Naive B cell (primary cell): ENCODE data around the gene COG7. TPM values are rescaled to one million over a fixed set of nuclear protein-coding genes. Genes with fewer than 3 reads are reported as not detected.
"Not testable (repeated sequence)": the region's sequence is repeated elsewhere in the genome, so short reads cannot be mapped to it uniquely, and the experiment has no call there.

Experiments used
- ATAC-seq, 2 donors: fragments of 150-1000 bp; cut with Tn5 transposase; 2 replicates each; pipeline ENCODE4 v1.10.0; 2021; ENCODE audit warnings: low read depth in 2 of 2, mild to moderate bottlenecking in 2 of 2, moderate library complexity in 2 of 2
- DNase-seq: peaks from one replicate; pipeline ENCODE4 v3.0.0; 2022
- H3K27ac Mint-ChIP-seq, 6 donors: one replicate each; pipeline ENCODE4 v1.8.0; 2020 to 2022; ENCODE audit warnings: mild to moderate bottlenecking in 6 of 6, mixed read lengths in 6 of 6, moderate library complexity in 5 of 6, inconsistent platforms in 2 of 6
- H3K27me3 Mint-ChIP-seq, 3 donors: one replicate each; pipeline ENCODE4 v1.8.0; 2021 to 2022; ENCODE audit warnings: mixed read lengths in 3 of 3, mild to moderate bottlenecking in 1 of 3
- H3K36me3 Mint-ChIP-seq, 2 donors: one replicate each; pipeline ENCODE4 v1.8.0; 2020 to 2022; ENCODE audit warnings: mixed read lengths in 2 of 2, inconsistent platforms in 1 of 2, mild to moderate bottlenecking in 1 of 2
- H3K4me1 Mint-ChIP-seq, 3 donors: one replicate each; pipeline ENCODE4 v1.8.0; 2020 to 2022; ENCODE audit warnings: mixed read lengths in 3 of 3, inconsistent platforms in 1 of 3, mild to moderate bottlenecking in 1 of 3, moderate library complexity in 1 of 3
- H3K4me3 Mint-ChIP-seq, 8 donors: one replicate each; pipeline ENCODE4 v1.8.0; 2020 to 2022; ENCODE audit warnings: mild to moderate bottlenecking in 8 of 8, mixed read lengths in 8 of 8, moderate library complexity in 8 of 8, inconsistent platforms in 2 of 8
- H3K9me3 Mint-ChIP-seq, 7 donors: one replicate each; pipeline ENCODE4 v1.8.0; 2020 to 2022; ENCODE audit warnings: mixed read lengths in 7 of 7, mild to moderate bottlenecking in 5 of 7, inconsistent platforms in 2 of 7, moderate library complexity in 1 of 7
- polyA plus RNA-seq, 6 donors: library from polyadenylated mRNA; unstranded; fragments of 300-500 nt; fragmentation: Illumina TruSeq; gene quantifications; one replicate each; pipeline ENCODE4 v1.2.3, GENCODE V29; 2021; ENCODE audit warnings: low read depth in 6 of 6

COG7 gene
- polyA plus RNA-seq, 6 donors from 2014 or later = 5.8 to 19.3 (median 8.8) TPM

DNA sequence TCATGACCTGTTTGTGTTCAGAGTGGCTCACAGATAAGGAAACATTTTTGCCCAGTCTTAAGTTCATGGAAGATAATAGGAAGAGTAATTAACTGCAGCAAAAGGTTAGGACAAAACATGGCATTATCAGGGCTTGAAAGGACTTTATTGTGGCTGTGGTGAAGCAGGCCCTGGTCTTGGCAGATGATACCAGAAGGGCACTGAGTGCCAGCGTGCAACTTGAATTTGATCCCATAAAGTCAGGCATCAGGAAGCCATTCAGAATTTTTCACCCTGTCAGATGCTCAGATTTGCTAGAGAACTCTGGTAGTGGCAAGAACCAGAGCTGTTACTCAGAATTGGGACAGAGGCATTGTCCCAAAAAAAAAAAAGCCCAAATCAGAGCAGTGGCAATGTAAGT, 11.2 kb upstream of the COG7 start:
- H3K9me3 Mint-ChIP-seq = no peaks in the 10 kb centered on the region
- H3K4me1 Mint-ChIP-seq = peaks cover 0 to 3% (median 3%) of the 10 kb centered on the region in 3 donors
- H3K36me3 Mint-ChIP-seq = peaks cover 0 to 18% of the 10 kb centered on the region in 2 donors
- H3K4me3 Mint-ChIP-seq = no peak overlapping the region
- ATAC-seq (no peak), DNase-seq (no peak)
- H3K27me3 Mint-ChIP-seq = no peaks in the 10 kb centered on the region
- H3K27ac Mint-ChIP-seq = peak overlapping the region; percentile 0 to 91 (median 23)

DNA sequence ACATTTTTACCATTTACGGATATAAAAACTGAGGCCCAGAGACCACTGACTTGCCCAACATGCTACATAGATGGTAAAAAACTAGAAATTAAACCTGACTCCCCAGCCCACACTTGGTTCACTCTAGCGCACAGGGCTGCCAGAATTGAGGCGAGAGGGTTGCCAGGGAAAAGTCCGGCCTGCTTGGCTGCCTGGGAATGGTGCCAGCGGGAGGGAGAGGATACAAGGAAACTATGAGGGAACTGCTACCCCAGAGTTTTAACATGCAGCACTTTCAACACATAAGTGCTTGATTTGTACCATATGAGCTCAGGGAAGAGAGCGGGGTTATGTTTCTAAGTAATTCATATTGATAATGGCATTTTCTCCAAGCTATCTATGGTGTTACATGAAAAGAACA, 10.0 kb upstream of the COG7 start:
- not testable (repeated sequence) for H3K27me3 Mint-ChIP-seq, ATAC-seq, DNase-seq, H3K9me3 Mint-ChIP-seq, H3K4me1 Mint-ChIP-seq, H3K4me3 Mint-ChIP-seq
- Mint-ChIP-seq H3K27ac (peak overlapping the region in 2 of 6 donors; percentile 40 to 41), H3K36me3 (peaks cover 0 to 18% of the 10 kb centered on the region in 2 donors)

DNA sequence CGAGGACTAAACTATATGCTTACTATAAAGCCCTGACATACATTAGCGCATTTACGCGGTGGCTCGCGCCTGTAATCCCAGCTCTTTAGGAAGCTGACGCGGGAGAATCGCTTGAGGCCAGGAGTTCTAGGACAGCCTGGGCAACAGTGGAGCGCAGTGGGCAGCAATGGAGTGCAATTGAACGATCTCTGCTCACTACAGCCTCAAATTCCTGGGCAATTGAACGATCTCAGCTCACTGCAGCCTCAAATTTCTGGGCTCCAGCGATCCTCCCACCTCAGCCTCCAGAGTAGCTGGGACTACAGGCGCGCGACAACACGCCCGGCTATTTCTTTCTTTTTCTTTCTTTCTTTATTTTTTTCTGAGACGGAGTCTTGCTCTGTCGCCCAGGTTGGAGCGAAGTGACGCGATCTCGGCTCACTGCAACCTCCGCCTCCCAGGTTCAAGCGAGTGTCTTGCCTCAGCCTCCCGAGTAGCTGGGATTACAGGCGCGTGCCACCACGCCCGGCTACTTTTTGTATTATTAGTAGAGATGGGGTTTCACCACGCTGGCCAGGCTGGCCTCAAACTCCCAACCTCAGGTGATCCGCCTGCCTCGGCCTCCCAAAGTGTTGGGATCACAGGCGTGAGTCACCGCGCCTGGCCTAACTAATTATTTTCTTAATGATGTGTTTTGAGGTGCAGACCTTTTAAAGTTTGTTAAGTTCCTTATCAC, 506 bp upstream of the COG7 start:
- no peak for ATAC-seq

DNA sequence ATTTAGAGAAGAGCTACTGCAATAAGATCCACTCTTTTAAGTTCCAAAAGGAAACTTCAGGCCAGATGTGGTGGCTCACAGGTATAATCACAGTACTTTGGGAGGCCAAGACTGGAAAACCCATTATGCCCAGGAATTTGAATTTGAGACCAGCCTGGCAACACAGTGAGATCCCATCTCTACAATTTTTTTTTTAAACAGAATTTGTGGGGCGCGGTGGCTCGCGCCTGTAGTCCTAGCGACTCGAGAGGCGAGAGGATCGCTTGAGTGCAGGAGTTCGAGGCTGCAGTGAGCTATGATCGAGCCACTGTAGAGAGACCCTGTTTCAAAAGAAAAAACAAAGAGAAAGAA, 793 bp downstream of the COG7 start:
- Mint-ChIP-seq H3K27ac (peak overlapping the region; percentile 23 to 99 (median 95)), H3K9me3 (no peaks in the 10 kb centered on the region), H3K4me1 (peaks cover 17 to 35% (median 21%) of the 10 kb centered on the region in 3 donors), H3K27me3 (no peaks in the 10 kb centered on the region), H3K4me3 (peak overlapping the region; percentile 95 to 99 (median 96)), H3K36me3 (no peaks in the 10 kb centered on the region)
- DNase-seq (no peak), ATAC-seq (no peak)

More for the DNA sequence above, 506 bp upstream of the COG7 start:
- Mint-ChIP-seq H3K4me3 (peak overlapping the region; percentile 95 to 99 (median 96)), H3K9me3 (no peaks in the 10 kb centered on the region), H3K36me3 (no peaks in the 10 kb centered on the region), H3K4me1 (peaks cover 15 to 33% (median 17%) of the 10 kb centered on the region in 3 donors), H3K27me3 (no peaks in the 10 kb centered on the region), H3K27ac (peak overlapping the region; percentile 60 to 99 (median 92))
- no peak for DNase-seq

DNA sequence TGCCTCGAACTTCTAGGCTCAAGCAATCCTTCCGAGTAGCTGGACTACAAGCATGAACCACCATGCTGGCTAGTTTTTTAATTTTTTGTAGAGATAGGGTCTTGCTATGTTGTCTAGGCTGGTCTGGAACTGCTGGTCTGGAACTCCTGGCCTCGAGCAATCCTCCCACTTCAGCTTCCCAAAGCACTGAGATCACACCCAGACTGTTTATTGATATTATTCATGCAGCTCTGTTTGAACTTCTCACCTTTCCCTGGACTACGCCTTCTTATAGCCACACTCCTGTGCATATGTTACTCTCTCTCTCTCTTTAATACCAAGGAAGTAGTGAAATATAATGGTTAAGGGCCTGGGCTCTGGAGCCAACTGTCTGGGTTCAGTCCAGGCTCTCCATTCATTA, 4.6 kb downstream of the COG7 start:
- peaks cover 17 to 31% (median 21%) of the 10 kb centered on the region in 3 donors for H3K4me1 Mint-ChIP-seq
- no peak overlapping the region for H3K27ac Mint-ChIP-seq
- no peaks in the 10 kb centered on the region for H3K27me3 Mint-ChIP-seq
- no peaks in the 10 kb centered on the region for H3K9me3 Mint-ChIP-seq
- ATAC-seq = no peak
- no peaks in the 10 kb centered on the region for H3K36me3 Mint-ChIP-seq
- no peak for DNase-seq
- no peak overlapping the region for H3K4me3 Mint-ChIP-seq

DNA sequence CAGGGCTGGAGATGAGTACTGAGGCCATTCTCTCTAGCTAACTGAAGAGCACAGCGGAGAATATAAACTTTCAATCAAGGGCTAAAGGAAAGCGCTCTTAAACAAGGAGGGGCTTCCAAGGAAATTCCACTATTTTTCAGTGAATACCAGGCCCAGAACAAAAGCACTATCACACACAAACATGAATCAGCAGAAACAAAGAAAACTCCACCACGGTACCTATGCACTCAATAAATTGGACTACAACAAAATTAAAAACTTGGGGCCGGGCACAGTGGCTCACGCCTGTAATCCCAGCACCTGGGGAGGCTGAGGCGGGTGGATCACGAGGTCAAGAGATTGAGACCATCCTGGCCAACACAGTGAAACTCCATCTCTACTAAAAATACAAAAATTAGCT, 15.4 kb downstream of the COG7 start:
- H3K27ac Mint-ChIP-seq, H3K4me3 Mint-ChIP-seq, ATAC-seq, DNase-seq, H3K4me1 Mint-ChIP-seq, H3K27me3 Mint-ChIP-seq, H3K9me3 Mint-ChIP-seq: not testable (repeated sequence)
- peaks cover 4 to 14% of the 10 kb centered on the region in 2 donors for H3K36me3 Mint-ChIP-seq

DNA sequence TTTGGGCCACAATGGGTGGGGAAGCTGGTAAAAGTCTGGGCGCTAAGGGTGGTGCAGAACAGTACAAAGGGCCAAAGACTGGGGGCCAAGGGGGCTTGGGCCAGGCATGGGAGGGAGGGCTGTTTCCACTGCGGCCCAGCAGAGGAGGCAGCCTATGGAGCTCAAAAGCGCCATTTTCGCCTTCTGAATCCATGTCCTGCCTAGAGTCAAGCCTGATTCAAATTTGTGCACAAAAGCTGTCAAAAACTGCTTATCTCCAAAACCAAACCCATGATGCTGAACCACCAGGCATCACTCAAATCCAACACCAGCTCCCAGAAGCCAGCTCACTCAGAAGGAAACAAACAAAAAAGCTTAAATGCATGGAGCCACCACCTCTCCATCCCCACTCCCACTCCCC, 16.0 kb downstream of the COG7 start:
- Mint-ChIP-seq H3K4me3 (no peak overlapping the region), H3K27me3 (no peaks in the 10 kb centered on the region), H3K27ac (no peak overlapping the region), H3K9me3 (no peaks in the 10 kb centered on the region), H3K36me3 (peaks cover 4 to 14% of the 10 kb centered on the region in 2 donors), H3K4me1 (peaks cover 0 to 6% (median 0%) of the 10 kb centered on the region in 3 donors)
- ATAC-seq (no peak), DNase-seq (no peak)

DNA sequence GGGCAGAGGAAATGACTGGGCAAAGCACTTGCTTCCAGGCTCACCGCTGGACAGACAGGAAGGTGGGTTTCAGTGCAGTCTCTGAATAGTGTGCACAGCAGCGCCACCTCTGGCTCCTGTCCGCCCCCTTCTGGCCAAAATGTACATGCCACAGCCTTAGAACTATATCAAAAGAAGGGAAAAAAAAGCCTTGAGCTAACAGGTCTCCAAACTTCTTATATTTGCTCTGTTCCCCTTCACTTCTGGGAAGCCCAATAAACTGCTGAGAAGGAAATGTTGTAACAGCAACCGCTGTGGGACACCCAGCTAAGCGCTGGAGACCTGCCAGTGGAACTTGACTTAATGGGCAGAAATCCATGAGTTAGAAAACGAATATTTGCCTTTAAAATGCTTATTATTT, 17.5 kb downstream of the COG7 start:
- H3K9me3 Mint-ChIP-seq = no peaks in the 10 kb centered on the region
- DNase-seq (peak; percentile 44), ATAC-seq (peak; percentile 84 to 87)
- H3K27ac Mint-ChIP-seq = peak overlapping the region in 2 of 6 donors; percentile 32 to 44
- H3K4me1 Mint-ChIP-seq = peaks cover 0 to 6% (median 0%) of the 10 kb centered on the region in 3 donors
- no peak overlapping the region for H3K4me3 Mint-ChIP-seq
- H3K36me3 Mint-ChIP-seq = peaks cover 4 to 8% of the 10 kb centered on the region in 2 donors
- no peaks in the 10 kb centered on the region for H3K27me3 Mint-ChIP-seq

DNA sequence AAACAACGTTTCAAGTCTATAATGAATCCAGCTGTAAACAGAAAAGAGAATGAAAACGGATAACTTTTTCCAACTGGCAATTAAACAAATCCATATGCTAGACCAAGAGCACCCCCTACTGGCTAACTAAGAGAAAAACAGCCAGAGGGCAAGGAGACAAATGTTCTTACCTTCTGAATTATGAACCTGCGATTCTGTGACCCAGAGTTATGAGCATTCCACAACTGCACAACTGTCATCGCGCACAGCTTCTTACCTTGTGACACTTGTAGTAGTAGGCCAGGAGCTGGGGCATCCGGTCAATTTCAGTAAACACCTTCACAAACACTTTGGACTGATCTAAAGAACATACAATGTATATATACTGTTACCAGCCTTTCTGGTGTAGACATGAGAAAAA, 18.6 kb downstream of the COG7 start:
- peak; percentile 58 for DNase-seq
- Mint-ChIP-seq H3K27me3 (no peaks in the 10 kb centered on the region), H3K4me3 (no peak overlapping the region)

DNA sequence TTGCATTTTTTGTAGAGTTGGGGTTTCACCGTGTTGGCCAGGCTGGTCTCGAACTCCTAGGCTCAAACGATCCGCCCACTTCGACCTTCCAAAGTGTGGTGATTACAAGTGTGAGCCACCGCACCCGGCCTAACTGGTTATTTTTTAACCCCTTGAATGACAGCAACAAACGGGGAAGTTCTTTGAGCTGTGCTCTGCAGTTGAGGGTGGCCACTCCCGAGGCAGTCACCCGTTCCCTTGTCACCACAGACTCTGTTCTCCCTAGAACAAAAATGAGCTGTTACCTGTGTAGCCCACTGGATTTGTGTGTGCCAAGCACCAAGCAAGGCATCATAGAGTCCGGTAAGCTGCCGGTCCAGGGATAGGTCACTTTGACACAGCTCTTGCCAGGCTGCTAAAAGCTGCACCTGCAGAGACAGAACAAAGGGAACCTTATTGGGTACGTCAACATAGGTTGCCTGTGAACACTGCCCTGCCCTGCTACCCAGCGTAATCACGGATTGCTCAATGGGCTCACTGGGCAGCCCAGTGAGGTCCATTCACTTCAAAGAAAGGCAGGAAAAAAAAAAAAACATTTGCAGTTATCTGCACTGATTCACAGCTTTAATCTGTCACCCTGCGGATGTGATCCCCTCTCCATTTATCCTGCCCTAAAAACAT, 19.6 kb downstream of the COG7 start:
- H3K9me3 Mint-ChIP-seq = no peaks in the 10 kb centered on the region
- no peak overlapping the region for H3K27ac Mint-ChIP-seq
- H3K36me3 Mint-ChIP-seq = peaks cover 0 to 4% of the 10 kb centered on the region in 2 donors
- peaks cover 0 to 6% (median 0%) of the 10 kb centered on the region in 3 donors for H3K4me1 Mint-ChIP-seq
- H3K4me3 Mint-ChIP-seq = no peak overlapping the region
- ATAC-seq = no peak
- H3K27me3 Mint-ChIP-seq = no peaks in the 10 kb centered on the region
- DNase-seq = no peak

More for the DNA sequence above, 18.6 kb downstream of the COG7 start:
- Mint-ChIP-seq H3K9me3 (no peaks in the 10 kb centered on the region), H3K27ac (no peak overlapping the region), H3K4me1 (peaks cover 0 to 6% (median 0%) of the 10 kb centered on the region in 3 donors), H3K36me3 (peaks cover 3 to 4% of the 10 kb centered on the region in 2 donors)
- ATAC-seq = no peak

DNA sequence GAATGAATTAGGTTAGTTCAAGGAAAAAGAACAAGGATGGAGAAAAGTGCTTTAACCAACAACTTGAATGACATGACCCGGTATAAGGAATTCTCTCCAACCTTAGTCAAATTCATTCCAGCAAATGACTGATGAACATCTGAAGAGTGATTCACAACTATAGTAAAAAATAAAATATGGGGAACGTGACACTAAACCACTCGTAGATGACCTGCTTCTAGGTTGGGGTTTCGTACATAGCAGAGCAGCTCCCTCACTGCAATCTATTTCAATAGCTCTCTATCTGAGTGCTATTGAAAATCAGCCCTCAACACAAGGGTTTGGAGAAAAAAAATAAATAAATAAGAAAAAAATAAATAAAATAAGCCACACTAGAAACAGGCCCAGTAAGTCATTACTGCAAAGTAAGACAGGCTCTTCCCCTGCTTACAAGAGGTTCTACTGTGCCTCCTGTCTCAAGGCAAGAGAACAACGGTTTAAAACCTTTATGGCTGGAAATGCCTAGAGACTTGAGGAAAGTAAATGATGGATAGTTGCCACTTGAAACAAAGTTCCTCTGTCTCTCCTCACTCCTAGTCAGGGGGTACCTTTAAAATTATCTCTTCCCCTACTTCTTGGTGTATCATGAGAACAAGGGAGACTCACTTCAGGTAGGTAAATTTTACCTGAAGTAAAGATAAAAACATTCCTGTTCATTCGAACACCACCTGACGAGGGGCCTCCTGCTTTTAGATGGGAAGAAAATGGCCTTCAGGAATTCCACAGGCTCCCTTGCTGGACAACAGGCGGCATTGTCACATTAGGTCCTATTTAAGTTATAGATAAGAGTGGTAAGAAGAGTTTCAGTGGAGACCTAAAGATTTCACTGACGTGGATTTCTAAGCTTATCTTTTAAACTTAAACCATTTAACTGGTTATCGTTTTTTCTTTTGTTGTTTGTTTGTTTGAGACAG, 20.5 kb downstream of the COG7 start:
- DNase-seq = no peak
- peaks cover 0 to 6% (median 2%) of the 10 kb centered on the region in 3 donors for H3K4me1 Mint-ChIP-seq
- peak overlapping the region in 2 of 6 donors; percentile 10 to 58 for H3K27ac Mint-ChIP-seq
- no peaks in the 10 kb centered on the region for H3K9me3 Mint-ChIP-seq
- no peak overlapping the region for H3K4me3 Mint-ChIP-seq
- peaks cover 0 to 7% of the 10 kb centered on the region in 2 donors for H3K36me3 Mint-ChIP-seq
- no peak for ATAC-seq
- H3K27me3 Mint-ChIP-seq = no peaks in the 10 kb centered on the region

DNA sequence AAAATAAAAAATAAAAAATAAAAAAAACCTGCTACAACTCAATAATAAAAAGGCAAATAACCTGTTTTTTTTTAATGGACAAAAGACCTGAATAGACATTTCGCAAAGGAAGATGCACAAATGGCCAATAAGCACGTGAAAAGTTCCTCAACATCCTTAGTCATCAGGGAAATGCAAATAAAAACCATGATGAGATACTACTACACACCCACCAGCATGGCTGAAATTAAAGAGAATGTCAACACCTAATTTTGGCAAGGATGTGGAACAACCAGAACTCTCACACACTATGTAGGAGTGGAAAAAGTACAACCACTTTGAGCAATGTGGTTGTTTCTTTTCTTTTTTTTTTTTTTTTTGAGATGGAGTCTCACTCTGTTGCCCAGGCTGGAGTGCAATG, 24.6 kb downstream of the COG7 start:
- no peaks in the 10 kb centered on the region for H3K27me3 Mint-ChIP-seq
- no peak for ATAC-seq
- H3K36me3 Mint-ChIP-seq = peaks cover 4 to 19% of the 10 kb centered on the region in 2 donors

DNA sequence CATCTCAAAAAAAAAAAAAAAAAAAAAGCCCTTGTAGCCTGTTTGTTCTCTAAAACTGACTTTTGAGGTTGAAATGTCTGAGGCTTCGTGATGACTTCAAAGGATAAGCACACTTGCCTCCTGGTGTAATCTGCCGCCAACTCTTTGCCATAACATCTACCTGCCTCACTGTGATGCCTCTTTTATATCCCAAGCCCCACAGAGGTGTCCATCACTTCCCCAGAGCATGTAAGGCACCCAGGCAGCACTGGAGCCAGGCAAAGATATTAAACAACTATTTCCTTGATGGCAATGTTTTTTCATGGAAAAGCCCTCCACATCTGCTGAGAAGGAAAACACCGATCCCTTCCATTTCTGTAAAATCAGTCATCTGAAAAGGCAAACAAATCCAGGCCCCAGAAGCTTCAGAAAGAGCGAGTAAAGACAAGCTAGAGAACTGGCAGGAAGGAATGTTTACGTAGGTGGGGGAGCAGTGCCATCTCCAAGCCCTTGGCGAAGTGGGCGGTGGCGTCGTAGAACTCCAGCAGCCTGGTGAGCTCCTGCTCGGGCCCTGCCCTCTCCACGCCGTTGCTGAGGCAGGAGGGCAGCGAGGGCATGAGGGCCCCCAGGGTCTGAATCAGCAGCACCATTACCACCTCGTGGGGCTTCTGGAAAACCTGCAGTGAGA, 28.6 kb downstream of the COG7 start:
- no peak for ATAC-seq
- Mint-ChIP-seq H3K4me1 (peaks cover 0 to 3% (median 0%) of the 10 kb centered on the region in 3 donors), H3K27ac (peak overlapping the region in 1 of 6 donors; percentile 59), H3K36me3 (peaks cover 7 to 17% of the 10 kb centered on the region in 2 donors), H3K27me3 (no peaks in the 10 kb centered on the region), H3K9me3 (no peaks in the 10 kb centered on the region), H3K4me3 (no peak overlapping the region)
- DNase-seq = no peak

More for the DNA sequence above, 24.6 kb downstream of the COG7 start:
- no peak for DNase-seq
- Mint-ChIP-seq H3K4me1 (peaks cover 0 to 3% (median 0%) of the 10 kb centered on the region in 3 donors), H3K27ac (no peak overlapping the region), H3K4me3 (no peak overlapping the region), H3K9me3 (no peaks in the 10 kb centered on the region)
